HG03354 (cell line): ENCODE data around the gene SBNO2.

ENCODE experiments used
- ATAC-seq: cut with Tn5 transposase; IDR thresholded peaks from one replicate; pipeline ENCODE4 v1.9.1; 2021; ENCODE audit warnings: mild to moderate bottlenecking; ENCODE audit not compliant: unreplicated experiment, poor library complexity, severe bottlenecking

Gene SBNO2

DNA sequence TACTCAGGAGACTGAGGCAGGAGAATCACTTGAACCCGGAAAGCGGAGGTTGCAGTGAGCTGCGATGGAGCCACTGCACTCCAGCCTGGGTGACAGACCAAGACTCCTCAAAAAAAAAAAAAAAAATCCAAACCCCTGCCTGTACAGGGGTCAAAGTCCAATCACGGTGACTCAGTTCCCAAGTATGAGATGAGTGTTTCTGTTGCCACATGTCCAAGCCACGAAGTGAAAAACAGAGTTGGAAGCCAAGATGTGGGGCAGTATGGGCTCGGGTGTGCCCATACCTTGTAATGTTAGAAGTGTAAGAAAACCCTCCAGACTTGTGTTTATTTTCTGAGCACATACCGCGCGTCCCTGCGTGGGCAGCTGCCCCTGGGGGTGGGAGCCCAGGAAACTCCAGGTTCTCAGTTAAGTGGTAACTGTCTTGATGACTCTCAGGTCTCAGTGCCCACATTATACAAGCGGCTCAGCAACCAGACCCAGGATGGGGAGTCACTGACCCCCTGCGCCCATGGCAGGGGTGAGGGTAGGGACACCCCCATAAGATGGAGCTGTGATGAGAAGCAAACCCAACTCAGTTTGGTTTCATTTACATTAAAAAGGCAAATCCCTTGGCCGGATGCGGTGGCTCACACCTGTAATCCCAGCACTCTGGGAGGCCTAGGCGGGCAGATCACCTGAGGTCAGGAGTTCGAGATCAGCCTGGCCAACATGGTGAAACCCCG lies 71.5 kb downstream of the SBNO2 start:
- ATAC-seq: no peak

DNA sequence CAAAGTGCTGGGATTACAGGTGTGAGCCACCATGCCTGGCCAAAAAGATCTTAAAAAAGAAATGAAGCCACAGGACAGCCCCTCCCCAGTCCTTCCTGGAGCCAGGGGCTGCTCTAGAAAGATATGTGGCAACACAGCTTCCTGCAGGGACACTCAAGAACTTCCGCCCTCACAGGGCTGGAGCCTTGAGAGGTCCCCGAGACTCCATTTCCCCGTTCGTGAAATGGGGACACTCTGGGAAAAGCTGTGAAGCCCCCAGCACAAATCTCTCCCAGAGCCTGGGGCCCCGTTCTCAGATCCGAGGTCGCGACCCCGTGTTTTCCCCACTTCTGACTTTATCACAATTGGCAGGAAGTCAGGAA lies 72.8 kb downstream of the SBNO2 start:
- no peak for ATAC-seq

DNA sequence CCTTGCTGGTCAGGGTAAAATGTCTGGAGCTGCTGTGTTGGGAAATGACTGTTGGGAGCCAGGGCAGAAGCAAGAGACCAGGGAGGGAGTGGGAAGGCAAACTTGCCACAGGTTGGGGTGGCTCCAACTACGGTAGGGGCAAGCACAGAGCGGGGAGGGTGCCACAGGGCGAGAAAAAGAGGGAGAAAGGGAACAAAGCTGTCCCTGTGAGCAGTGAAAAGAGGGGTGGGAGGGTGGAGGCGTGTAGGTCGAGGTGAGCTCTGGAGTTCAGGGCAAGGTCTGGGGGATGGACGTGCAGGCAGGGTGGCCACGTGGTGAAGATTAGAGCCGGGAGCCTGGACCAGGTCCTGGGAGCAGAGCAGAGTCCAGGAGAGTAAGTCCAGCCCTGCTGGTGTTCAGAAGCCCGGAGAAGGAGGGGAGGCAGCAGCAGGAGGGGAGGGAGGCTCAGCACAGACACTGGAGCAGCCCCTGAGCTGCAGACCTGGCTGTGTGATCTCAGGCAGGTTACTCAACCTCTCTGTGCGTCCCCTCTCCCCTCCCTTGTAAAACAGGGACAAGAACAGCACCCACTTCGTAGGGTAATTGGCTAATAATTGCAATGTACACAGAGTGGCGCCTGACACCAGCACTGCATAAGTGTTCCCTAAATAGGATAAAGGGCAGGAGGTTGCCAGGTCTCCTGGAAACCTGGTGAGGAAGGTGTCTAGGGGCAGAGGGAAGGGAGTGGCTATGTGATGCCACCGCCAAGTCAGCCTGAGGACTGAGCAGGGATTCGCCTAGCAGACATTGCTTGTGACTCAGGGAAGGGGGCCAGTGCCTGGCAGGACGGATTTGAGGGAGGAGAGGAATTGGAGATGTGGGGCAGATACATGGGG lies 75.7 kb downstream of the SBNO2 start:
- no peak for ATAC-seq

DNA sequence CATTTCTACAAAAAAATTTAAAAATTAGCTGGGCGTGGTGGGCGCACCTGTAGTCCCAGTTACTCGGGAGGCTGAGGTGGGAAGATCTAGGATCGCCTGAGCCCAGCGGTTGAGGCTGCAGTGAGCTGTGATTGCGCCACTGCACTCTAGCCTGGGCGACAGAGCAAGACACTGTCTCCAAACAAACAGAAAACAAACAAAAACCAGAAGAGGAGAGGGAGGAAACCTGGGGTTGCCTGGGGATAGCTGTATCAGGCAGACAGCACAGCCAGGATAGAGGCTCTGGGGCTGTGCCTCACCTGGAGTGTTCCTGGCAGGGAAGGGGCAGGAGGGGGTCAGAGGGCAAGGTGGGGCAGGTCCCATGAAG lies 76.3 kb downstream of the SBNO2 start:
- no peak for ATAC-seq

DNA sequence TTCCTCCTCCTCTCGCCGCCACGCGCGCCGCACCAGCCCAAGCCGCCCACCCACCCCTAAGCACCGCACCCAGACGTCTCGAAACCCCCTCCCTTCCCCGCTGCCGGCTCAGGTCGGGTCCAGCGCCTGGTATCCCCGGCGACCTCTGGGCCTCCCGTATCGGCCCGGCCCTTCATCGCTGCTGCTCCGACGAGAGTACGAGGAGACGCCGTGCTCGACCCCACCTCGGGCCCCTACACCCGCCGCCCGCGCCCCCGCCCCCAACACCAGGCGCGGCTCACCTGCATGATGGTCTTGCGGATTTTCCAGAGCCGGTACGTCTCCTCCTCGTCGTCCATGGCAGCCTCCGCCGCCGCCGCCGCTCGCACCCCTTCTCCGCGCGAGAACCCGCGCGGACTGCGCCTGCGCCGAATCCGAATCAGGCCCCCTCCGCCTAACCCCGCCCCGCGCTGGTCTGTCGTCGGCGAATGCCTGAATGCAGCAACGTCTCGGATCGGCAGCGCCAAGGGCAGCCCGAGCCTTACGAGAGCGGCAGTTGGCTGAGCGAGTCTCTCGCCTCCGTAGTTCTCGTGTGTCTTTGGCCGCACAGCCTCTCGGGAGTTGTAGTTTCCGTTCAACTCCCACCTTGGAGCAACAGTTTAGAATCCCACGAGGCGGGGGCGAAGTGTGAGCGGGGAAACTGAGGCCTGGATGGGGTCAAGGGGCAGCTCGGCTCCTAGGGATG lies 78.9 kb downstream of the SBNO2 start, which contains the start of gene POLR2E:
POLR2E (minus strand) TSS at position 398 of the 724 bp plus-strand sequence; CDS start at position 338, 60 bp downstream.
- ATAC-seq: peak; percentile 81

DNA sequence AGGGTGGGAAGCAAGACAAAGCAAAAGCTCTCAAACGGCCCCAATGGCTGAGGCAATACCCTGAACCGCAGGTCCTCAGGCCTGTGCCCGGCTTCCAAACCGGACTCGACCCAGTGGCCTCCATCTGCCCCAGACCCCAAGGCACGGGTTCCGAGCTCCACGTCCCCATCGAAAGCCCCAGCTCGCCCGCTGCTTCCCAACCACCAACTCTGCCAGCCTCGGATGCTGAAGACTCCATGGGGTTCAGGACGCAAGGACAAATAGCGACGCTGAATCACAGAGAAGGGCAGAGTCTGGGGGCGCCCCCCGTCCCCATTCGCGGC lies 79.5 kb downstream of the SBNO2 start:
- ATAC-seq: no peak

DNA sequence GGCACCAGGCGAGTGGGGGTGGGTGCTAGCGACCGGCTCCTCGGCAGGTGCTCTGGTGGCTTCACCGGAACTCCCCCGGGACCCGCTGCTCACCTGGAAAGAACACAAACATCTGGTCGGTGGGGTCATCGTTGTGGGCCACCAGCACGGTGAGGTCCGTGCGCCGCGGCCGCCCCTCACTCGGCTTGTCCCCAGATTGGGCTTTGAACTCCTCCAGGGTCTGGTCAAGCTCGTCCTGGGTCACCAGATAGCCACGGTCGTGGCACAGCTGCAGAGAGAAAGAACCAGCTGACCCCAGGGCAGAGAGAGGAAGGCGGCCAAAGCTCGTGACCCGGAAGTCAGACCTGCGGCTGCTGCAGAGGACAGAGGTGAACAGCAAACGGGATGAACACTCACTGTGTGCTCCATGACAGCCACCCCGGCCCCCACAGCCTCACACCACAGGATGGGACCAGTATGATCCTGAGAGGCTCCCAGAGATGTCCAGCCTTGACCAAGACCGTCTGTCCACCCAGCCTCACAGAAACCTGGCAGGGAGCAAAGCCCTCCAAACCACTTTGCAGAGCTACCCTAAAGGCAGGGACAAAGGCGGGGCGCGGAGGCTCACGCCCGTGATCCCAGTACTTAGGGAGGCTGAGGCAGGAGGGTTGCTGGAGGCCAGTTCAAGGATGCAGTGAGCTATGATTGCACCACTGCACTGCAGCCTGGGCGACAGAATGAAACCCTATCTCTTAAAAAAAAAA lies 80.1 kb downstream of the SBNO2 start:
- ATAC-seq: no peak

DNA sequence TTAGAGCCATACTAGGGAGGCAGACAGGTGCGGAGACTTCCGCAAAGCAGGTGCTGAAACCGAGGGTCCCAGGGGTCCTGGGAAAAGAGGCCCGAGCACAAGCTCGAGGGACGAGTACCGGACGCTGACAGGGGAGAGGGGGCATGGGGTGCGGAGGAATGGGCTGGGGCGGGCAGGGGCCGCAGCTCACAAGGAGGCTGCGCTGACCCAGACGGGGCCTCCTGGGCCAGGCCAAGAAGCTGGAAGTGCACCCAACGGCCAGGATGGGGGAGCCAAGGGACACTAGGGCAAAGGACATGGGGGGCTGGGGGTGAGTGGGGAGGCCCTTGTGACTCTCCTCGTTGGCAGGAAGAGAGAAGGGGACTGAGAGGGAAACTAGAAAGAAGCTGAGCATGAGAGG lies 80.7 kb downstream of the SBNO2 start:
- ATAC-seq: no peak

DNA sequence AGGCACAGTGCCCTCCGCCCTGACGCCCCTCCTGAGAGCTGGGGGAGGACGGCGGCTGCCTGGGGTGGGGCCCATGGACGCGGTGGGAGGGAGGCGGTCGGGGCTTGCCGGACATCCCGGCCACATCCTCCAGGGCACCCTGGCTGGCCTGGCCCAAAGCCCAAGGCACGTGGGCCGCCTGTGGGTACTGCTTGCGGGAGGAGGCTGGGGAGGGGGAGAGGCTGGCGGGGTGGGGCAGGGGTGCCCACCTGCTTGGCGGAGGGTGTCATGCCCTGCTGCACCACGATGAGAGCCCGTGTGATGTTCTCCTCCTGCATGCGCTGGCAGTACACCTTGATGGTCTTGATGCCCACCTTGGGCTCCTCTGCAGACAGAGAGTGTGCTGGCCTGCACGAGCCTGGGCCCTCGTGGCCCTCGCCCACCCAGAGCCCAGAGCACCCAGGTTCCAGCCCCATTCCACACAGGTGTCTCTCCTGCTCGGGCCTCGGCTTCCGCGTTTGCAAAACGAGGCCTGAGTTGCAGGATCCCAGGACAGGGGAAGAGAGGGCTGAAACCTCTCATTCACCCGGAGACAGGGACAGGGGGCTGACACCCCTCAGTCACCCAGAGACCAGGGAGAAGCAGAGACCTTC lies 82.4 kb downstream of the SBNO2 start:
- ATAC-seq: no peak

DNA sequence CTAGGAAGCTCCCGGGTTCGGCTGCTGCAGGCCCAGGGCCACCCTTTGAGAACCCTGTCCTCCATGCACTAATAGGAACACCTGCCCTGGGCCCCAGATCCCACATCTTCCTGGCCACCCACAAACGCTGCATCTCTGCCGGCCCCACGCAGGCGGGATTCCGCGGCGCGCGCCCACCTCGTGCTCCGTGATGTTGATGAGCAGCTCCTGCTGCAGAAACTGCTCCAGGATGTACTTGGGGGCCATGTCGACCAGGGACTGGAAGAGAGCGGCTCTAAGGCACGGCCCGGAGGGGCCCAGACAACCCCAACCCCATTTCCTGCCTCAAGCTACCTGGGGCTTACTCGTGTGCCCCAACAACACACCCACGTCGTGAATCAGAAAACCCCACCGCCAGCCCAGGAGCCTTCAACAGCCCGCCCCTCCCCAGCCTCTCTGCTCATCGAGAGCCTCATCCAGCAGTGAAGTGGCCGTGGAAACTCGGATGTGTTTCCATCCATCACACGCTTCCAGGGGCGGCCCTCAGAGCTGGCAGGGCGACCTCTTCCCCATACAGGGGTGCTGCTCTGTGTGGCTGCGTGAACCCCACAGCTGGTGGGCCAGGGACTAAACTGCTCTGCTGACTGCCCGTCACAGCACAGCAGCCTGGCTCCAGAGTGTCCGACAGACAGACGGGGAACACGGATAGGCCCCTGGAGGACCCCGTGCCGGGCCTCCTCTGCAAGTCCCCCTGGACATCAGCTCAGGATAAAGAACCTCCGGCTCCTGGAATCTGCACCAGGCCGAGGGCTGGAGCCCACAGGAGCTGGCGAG lies 83.1 kb downstream of the SBNO2 start:
- ATAC-seq: no peak

DNA sequence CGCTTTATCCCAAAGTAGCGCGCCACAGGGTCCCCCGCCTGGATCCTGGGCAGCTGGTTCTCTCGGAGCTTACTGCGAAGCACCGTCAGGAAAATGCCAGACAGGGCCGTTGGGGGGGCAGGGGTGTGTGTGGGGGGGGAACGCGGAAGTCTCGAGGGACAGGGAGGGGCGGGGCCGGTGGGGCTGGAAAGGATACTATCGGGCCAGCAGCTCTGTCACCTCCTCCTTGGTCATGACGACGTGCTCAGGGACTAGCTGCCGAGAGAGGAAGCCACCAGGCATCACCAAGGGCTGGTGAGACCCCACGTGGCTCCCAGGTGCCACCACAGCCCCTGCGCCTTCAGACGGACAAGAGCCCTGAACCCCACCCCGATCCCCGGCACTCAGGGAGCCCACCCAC lies 84.2 kb downstream of the SBNO2 start:
- no peak for ATAC-seq

DNA sequence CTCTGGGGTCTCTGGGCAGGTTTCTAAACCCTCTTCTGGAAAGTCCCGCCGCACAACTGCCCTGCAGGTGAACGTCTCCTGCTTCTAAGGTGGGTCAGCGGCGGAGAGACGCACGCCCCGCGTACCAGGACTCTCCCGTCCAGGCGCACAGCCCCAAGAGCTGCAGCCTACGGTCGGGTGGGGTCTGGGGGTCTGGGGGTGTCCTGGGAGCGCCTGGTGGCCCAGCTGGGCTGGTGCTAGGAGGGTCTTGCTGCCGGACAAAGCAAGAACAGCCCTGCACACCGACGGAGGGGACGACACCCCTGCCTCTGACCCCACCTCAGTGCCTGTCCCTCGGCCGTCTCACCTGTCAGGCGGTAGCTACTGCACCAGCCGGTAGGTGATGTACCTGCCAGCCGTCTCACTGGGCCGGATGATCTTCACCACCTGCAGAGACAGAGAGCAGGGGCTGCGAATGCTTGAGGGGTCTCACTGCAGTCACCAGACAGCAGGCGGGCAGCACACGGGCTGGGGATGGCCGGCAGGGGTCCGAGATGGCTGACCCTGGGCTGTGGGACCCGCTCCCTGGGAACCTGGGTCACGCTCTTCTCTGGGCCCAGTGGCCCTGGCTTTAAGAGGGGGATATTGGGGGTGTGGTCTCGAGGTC lies 84.8 kb downstream of the SBNO2 start:
- no peak for ATAC-seq

DNA sequence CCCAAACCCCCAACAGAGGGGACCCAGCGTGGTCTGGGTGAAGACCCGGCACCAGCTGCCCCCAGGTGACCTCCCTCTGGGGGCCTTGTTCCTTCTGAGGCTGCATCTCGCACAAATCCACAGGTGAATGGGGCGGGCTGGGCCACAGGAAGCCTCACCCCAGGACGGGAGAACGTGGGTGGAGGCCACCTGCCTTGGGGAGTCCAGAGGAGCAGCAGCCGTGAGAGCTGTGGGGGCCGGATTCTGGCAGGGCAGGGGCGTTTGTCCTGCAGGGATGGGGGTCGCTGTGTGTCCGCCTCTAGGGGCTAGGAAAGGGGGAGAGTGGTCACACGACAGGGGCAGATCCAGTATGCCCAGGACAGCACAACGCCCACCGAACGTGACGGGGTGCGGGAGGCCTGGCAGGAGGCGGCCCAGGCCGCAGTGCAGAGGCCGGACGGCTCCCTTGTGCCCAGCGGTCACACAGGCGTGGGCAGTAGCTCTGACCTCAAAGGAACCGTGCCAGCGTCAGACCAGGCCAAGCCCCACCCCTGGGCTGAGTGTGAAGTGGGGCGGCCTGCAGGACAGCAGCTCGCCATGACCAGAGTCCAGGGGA lies 85.6 kb downstream of the SBNO2 start:
- ATAC-seq: no peak

DNA sequence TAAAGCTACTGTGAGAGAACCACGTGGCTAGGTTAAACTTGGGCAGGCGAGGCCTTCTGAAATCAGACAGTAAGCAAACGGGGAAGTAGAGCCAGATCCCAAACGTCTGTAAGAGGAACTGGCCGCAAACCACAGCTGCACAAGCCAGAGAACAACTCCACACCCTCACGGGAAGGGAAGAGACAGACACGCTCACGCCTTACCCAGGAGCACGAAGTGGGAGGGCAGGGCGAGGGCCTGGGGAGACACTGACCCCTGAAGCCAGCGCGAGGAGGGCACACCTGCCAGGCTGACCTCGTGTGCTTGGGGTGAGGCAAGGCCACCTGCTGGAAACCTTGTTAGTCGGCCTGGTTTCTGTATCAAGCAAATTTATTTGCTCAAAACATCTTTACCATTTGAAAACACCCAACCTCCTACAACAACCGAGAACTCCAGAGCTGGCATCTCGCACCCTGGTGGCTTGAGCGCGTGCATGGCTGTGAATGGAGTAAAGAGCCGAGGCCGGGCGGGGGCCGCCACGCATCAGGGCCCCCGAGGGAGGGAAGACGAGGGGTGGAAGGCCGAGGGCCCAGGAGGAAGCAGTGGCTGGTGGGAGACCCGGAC lies 86.2 kb downstream of the SBNO2 start:
- no peak for ATAC-seq

DNA sequence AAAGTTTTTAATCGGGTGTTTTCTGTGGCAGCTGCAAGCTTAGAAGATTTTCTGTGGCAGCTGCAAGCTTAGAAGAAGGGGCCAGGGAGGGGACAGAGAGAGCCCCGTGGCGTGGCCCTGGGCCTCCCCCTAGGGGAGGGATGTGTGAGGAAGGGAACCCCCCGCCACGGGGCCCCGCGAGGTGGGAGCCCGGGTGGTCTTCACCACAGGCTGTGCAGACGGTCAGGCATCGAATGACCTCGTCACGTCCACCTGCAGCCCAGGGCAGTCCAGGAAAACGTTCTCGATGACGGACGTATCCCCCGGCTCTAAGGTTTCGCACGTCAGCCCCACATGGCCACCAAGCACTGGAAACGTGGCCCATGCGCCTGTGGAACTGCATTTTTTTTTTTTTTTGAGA lies 87.5 kb downstream of the SBNO2 start:
- ATAC-seq: no peak

DNA sequence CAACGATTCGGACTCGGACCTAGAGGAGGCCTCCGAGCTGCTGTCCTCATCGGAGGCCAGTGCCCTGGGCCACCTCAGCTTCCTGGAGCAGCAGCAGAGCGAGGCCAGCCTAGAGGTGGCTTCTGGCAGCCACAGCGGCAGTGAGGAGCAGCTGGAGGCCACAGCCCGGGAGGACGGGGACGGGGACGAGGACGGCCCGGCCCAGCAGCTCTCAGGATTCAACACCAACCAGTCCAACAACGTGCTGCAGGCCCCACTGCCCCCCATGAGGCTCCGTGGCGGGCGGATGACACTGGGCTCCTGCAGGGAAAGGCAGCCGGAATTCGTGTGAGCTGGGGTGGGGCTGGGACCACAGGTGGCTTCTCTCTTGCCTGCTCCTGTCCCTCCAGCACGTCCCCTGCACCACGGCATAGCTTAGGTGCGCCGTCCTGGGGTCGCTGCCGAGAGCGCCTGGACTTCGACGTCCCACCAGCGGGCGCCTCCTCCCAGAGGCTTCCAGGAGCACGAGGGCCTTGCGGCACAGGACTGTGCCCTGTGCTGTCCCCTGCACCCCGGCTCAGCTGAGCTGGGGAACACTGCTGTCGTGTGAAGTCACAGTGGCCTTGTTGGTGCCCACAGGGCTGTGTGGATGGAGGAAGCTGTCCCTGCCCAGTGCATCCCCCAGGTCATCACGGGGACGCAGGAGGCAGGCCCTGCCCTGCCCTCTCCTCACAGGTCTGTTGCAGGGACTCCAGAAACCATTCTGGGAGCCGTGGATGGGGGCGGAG lies 88.2 kb downstream of the SBNO2 start:
- ATAC-seq: no peak
